B cell (primary cell): Measurements from ENCODE around the gene PARD3B. TPM values are rescaled to one million over a fixed set of nuclear protein-coding genes. Genes with fewer than 3 reads are reported as not detected.

Experiments used
- ATAC-seq: fragments of 200-7000 bp; cut with Tn5 transposase; one replicate; pipeline ENCODE4 v1.10.0; 2021; ENCODE audit warnings: low read depth, mild to moderate bottlenecking, moderate number of reproducible peaks, moderate library complexity
- CTCF ChIA-PET: fragments of 350-600 bp; sonication (Branson Sonifier 250); formaldehyde crosslinking; loops from one replicate; lab custom pipeline; 2021; ENCODE audit warnings: antibody characterized with exemption, inconsistent platforms; lab: Charles Lee
- POLR2A ChIA-PET: fragments of 350-600 bp; sonication (Branson Sonifier 250); formaldehyde crosslinking; loops from one replicate; lab custom pipeline; 2021; ENCODE audit warnings: antibody characterized with exemption; lab: Charles Lee
- DNase-seq: peaks from one replicate; pipeline ENCODE4 v3.0.0; 2013
- H2AFZ ChIP-seq: 2 replicates; pipeline ENCODE4 v1.6.1; 2012; ENCODE audit warnings: mild to moderate bottlenecking, low read depth, low read length; ENCODE audit not compliant: insufficient read depth, poor library complexity, severe bottlenecking
- H3K27ac ChIP-seq, 2 donors: 1 replicate in 1 of 2; 2 replicates in 1 of 2; pipeline ENCODE4 v1.5.1; 2012 to 2013; ENCODE audit warnings: low read length in 2 of 2, mild to moderate bottlenecking in 2 of 2, moderate library complexity in 1 of 2
- H3K27me3 ChIP-seq, 4 experiments: fragments of 200-600 bp in 1 of 4; sonication (generic) in 1 of 4; replicated peaks in 1 of 4; 1 replicate in 2 of 4; 2 replicates in 2 of 4; pipeline versions ENCODE4 v1.6.1 to v1.7.0; 2013 to 2016; ENCODE audit warnings: low read length in 3 of 4, mild to moderate bottlenecking in 2 of 4, mixed read lengths in 1 of 4, moderate library complexity in 1 of 4; ENCODE audit not compliant: insufficient read depth in 4 of 4, control insufficient read depth in 3 of 4; ENCODE audit errors: control extremely low read depth in 1 of 4
- H3K36me3 ChIP-seq, 2 experiments: replicated peaks in 1 of 2; 1 replicate in 1 of 2; 2 replicates in 1 of 2; pipeline versions ENCODE4 v1.6.1 to v1.7.1; 2013; ENCODE audit warnings: low read length in 1 of 2; ENCODE audit not compliant: insufficient read depth in 2 of 2, control insufficient read depth in 1 of 2; ENCODE audit errors: control extremely low read depth in 1 of 2, extremely low read depth in 1 of 2
- H3K4me1 ChIP-seq, 2 donors: fragments of 200-600 bp in 1 of 2; sonication (generic) in 1 of 2; 1 replicate in 1 of 2; 2 replicates in 1 of 2; pipeline versions ENCODE4 v1.5.1 to v1.6.1; 2013 to 2017; ENCODE audit warnings: low read length in 2 of 2; ENCODE audit not compliant: control insufficient read depth in 2 of 2, insufficient read depth in 2 of 2
- H3K4me2 ChIP-seq: replicated peaks from 2 replicates; pipeline ENCODE3; 2012; ENCODE audit warnings: mild to moderate bottlenecking, low read depth, low read length; ENCODE audit not compliant: poor library complexity, severe bottlenecking
- H3K4me3 ChIP-seq, 5 experiments: fragments of 200-600 bp in 1 of 5; sonication (generic) in 1 of 5; 1 replicate in 3 of 5; 2 replicates in 2 of 5; pipeline versions ENCODE4 v1.5.1 to v1.7.0; 2011 to 2016; ENCODE audit warnings: low read length in 4 of 5, mild to moderate bottlenecking in 4 of 5, low read depth in 2 of 5, control low read depth in 1 of 5, moderate library complexity in 1 of 5; ENCODE audit not compliant: insufficient read depth in 1 of 5; ENCODE audit errors: control extremely low read depth in 1 of 5, extremely low read depth in 1 of 5
- H3K79me2 ChIP-seq: fragments of 200-600 bp; sonication (generic); one replicate; pipeline ENCODE4 v1.6.0; 2016; ENCODE audit warnings: low read length; ENCODE audit not compliant: control insufficient read depth, insufficient read depth
- H3K9ac ChIP-seq: fragments of 200-600 bp; sonication (generic); 2 replicates; pipeline ENCODE4 v1.6.1; 2017; ENCODE audit warnings: mild to moderate bottlenecking, low read length, moderate library complexity
- H3K9me3 ChIP-seq, 3 donors: one replicate each; pipeline versions ENCODE4 v1.6.1 to v1.7.1; 2013; ENCODE audit warnings: low read length in 2 of 3; ENCODE audit not compliant: control insufficient read depth in 2 of 3, insufficient read depth in 1 of 3; ENCODE audit errors: control extremely low read depth in 1 of 3
- H4K20me1 ChIP-seq: 2 replicates; pipeline ENCODE4 v1.6.0; 2012; ENCODE audit warnings: mild to moderate bottlenecking, low read length; ENCODE audit not compliant: insufficient read depth, control insufficient read depth, poor library complexity, severe bottlenecking
- H3K27ac Mint-ChIP-seq: one replicate; pipeline ENCODE4 v1.8.0; 2021; ENCODE audit warnings: mixed read lengths
- H3K27me3 Mint-ChIP-seq: one replicate; pipeline ENCODE4 v1.8.0; 2021; ENCODE audit warnings: mixed read lengths
- H3K4me1 Mint-ChIP-seq: one replicate; pipeline ENCODE4 v1.8.0; 2021; ENCODE audit warnings: mixed read lengths
- H3K4me3 Mint-ChIP-seq: one replicate; pipeline ENCODE4 v1.8.0; 2021; ENCODE audit warnings: mixed read lengths
- H3K9me3 Mint-ChIP-seq: one replicate; pipeline ENCODE4 v1.8.0; 2022; ENCODE audit warnings: mixed read lengths; ENCODE audit not compliant: insufficient read depth
- CTCF ChIP-seq: fragments of 200-600 bp; IDR thresholded peaks from one replicate; pipeline ENCODE4 v1.8.0; 2022; ENCODE audit warnings: antibody characterized with exemption, mild to moderate bottlenecking
- EZH2 ChIP-seq: IDR thresholded peaks from 2 replicates; pipeline ENCODE4 v1.6.1; 2012; ENCODE audit warnings: borderline replicate concordance, low read depth, mild to moderate bottlenecking, moderate library complexity, low read length; ENCODE audit not compliant: insufficient read depth, poor library complexity, severe bottlenecking
- WGBS: methylation state at CpG from one replicate; pipeline ENCODE4 v1.1.5; 2013; ENCODE audit warnings: missing lambda C conversion rate; ENCODE audit not compliant: insufficient coverage; 5-methylcytosine and 5-hydroxymethylcytosine counted together
- intact Hi-C: fragments of 100-400 bp; cut with micrococcal nuclease; formaldehyde crosslinking; loops from one replicate; pipeline ENCODE4 v1.10.0; 2022
- polyA plus RNA-seq: library from polyadenylated mRNA; depleted of rRNA; stranded (reverse); fragments of >200 nt; gene quantifications from 2 replicates; pipeline ENCODE4 v1.2.3, GENCODE V29; 2012
- total RNA-seq, 2 donors: library from RNA; stranded (reverse); fragments of 120-200 nt in 1 of 2; gene quantifications; 1 replicate in 1 of 2; 2 replicates in 1 of 2; pipeline versions ENCODE4 v1.2.3 to v1.2.4, GENCODE V29; 2013 to 2022

Gene PARD3B
- total and polyA plus RNA-seq, 2 donors (not counting 1 experiment from before 2014, with no cell fraction given) = not detected

- Histone ChIP-seq H4K20me1 (no peaks in the 10 kb centered on the region), H3K79me2 (no peaks in the 10 kb centered on the region), H3K27ac (no peak overlapping the region), H3K9me3 (no peaks in the 10 kb centered on the region), H3K36me3 (no peaks in the 10 kb centered on the region), H2AFZ (no peak overlapping the region), H3K4me3 (no peak overlapping the region), H3K9ac (no peak overlapping the region), H3K27me3 (no peaks in the 10 kb centered on the region), H3K4me2 (no peak overlapping the region), H3K4me1 (no peaks in the 10 kb centered on the region)
- intact Hi-C loops = no loop called here
- Mint-ChIP-seq H3K27ac (no peak overlapping the region), H3K9me3 (peaks cover 2% of the 10 kb centered on the region), H3K4me3 (no peak overlapping the region), H3K27me3 (no peaks in the 10 kb centered on the region), H3K4me1 (no peaks in the 10 kb centered on the region)
- ATAC-seq (no peak), DNase-seq (no peak)
- TF ChIP-seq CTCF (no peak), EZH2 (no peak)
- CTCF ChIA-PET = no interaction called here
- POLR2A ChIA-PET = no interaction called here
Observed at GRCh38 chr2:204791230-204791629, 246.0 kb downstream of the PARD3B start.

- DNase-seq = no peak
- Histone ChIP-seq H3K36me3 (no peaks in the 10 kb centered on the region), H3K79me2 (no peaks in the 10 kb centered on the region), H3K27ac (no peak overlapping the region), H3K9me3 (no peaks in the 10 kb centered on the region), H3K4me2 (no peak overlapping the region), H3K27me3 (no peaks in the 10 kb centered on the region), H3K4me1 (no peaks in the 10 kb centered on the region), H2AFZ (no peak overlapping the region), H3K9ac (no peak overlapping the region), H3K4me3 (no peak overlapping the region), H4K20me1 (no peaks in the 10 kb centered on the region)
- Mint-ChIP-seq H3K27ac (no peak overlapping the region), H3K9me3 (peaks cover 2% of the 10 kb centered on the region), H3K27me3 (no peaks in the 10 kb centered on the region), H3K4me3 (no peak overlapping the region), H3K4me1 (no peaks in the 10 kb centered on the region)
- CTCF ChIA-PET = no interaction called here
- no peak for TF ChIP-seq EZH2
- no peak for TF ChIP-seq CTCF
- intact Hi-C loops = no loop called here
- no peak for ATAC-seq
- no CpG with 5 or more reads among the region's 2 CpGs for WGBS
- POLR2A ChIA-PET = no interaction called here
Observed at GRCh38 chr2:204794624-204795023, 249.3 kb downstream of the PARD3B start.
